ENCODE results near the gene TECTB.

TECTB gene

DNA sequence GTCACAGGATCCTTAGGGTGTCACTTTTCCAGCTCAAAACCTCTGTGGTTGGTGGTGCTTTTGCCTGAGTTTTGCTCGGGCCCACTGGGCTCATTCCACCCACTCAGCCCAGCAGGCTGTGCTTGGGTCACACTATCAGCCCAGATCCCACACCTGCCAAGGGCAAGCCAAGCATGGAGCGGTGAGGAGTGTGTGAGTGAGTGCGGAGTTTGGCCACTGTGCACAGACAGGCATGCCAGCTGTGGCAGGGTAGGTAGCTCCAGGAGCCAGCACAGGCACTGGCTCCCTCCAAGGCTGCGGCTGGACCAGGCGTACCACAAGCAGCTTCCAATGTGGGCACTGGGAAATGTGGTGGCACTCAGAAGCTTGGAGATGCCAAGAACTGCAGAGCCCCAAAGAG is 43.9 kb upstream of the TECTB start:
- Histone ChIP-seq H3K4me2 (ENCODE audit: insufficient read depth, low read length) (no peak overlapping the region), H3K4me3 (ENCODE audit: low read depth in 1 of 2, low read length in 2 of 2) (no peak overlapping the region), H3K9ac (ENCODE audit: low read depth, low read length) (no peak overlapping the region), H3K36me3 (ENCODE audit: insufficient read depth, low read length) (no peaks in the 10 kb centered on the region), H3K27me3 (ENCODE audit: insufficient read depth, low read length, poor library complexity) (no peaks in the 10 kb centered on the region), H3K9me3 (ENCODE audit: insufficient read depth, low read length, severe bottlenecking) (peaks cover 17% of the 10 kb centered on the region), H3K27ac (ENCODE audit: low read length) (no peak overlapping the region), H3K4me1 (ENCODE audit: insufficient read depth, low read length) (no peaks in the 10 kb centered on the region), H2AFZ (ENCODE audit: low read depth, low read length) (no peak overlapping the region), H4K20me1 (ENCODE audit: insufficient read depth, low read length) (no peaks in the 10 kb centered on the region), H3K79me2 (ENCODE audit: insufficient read depth, low read length) (no peaks in the 10 kb centered on the region)
- TF ChIP-seq, protein P1, sequence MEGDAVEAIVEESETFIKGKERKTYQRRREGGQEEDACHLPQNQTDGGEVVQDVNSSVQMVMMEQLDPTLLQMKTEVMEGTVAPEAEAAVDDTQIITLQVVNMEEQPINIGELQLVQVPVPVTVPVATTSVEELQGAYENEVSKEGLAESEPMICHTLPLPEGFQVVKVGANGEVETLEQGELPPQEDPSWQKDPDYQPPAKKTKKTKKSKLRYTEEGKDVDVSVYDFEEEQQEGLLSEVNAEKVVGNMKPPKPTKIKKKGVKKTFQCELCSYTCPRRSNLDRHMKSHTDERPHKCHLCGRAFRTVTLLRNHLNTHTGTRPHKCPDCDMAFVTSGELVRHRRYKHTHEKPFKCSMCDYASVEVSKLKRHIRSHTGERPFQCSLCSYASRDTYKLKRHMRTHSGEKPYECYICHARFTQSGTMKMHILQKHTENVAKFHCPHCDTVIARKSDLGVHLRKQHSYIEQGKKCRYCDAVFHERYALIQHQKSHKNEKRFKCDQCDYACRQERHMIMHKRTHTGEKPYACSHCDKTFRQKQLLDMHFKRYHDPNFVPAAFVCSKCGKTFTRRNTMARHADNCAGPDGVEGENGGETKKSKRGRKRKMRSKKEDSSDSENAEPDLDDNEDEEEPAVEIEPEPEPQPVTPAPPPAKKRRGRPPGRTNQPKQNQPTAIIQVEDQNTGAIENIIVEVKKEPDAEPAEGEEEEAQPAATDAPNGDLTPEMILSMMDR (IDR thresholded peaks at IDR 0.05; ENCODE audit: borderline replicate concordance, extremely low read depth, low read length, poor library complexity, severe bottlenecking): no peak
- TF ChIP-seq EZH2 (IDR thresholded peaks at IDR 0.05; ENCODE audit: borderline replicate concordance, low read depth, low read length, severe bottlenecking): no peak
- ATAC-seq (ENCODE audit: insufficient read depth, low read depth) (no peak), DNase-seq (no peak)

DNA sequence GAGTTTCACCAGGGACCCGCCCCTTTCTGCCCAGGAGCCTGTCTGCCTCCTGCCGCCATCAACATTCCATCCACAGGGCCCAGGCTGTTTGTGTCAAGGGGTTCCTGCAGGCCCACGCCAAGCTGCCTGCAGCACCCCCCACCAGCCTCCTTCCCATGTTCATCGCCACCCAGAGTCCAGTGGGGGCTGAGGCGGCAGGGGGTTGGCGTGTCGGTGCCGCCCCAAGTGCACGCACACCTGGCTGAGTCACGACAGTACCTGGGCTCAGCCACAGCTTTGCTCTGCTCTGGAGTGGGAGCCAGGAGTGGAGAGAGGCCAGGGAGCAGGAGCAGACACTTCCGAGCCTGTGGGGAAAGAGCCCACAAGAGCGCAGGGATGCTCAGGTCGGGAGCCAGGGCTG is 42.8 kb upstream of the TECTB start:
- TF ChIP-seq, protein P1 (IDR thresholded peaks at IDR 0.05; ENCODE audit: borderline replicate concordance, extremely low read depth, low read length, poor library complexity, severe bottlenecking): no peak
- no peak for TF ChIP-seq EZH2 (IDR thresholded peaks at IDR 0.05; ENCODE audit: borderline replicate concordance, low read depth, low read length, severe bottlenecking)
- Histone ChIP-seq H3K9me3 (ENCODE audit: insufficient read depth, low read length, severe bottlenecking) (peaks cover 17% of the 10 kb centered on the region), H2AFZ (ENCODE audit: low read depth, low read length) (no peak overlapping the region), H3K79me2 (ENCODE audit: insufficient read depth, low read length) (no peaks in the 10 kb centered on the region), H4K20me1 (ENCODE audit: insufficient read depth, low read length) (no peaks in the 10 kb centered on the region), H3K4me3 (ENCODE audit: low read depth in 1 of 2, low read length in 2 of 2) (no peak overlapping the region), H3K36me3 (ENCODE audit: insufficient read depth, low read length) (no peaks in the 10 kb centered on the region), H3K4me2 (ENCODE audit: insufficient read depth, low read length) (no peak overlapping the region), H3K27ac (ENCODE audit: low read length) (no peak overlapping the region), H3K4me1 (ENCODE audit: insufficient read depth, low read length) (no peaks in the 10 kb centered on the region), H3K9ac (ENCODE audit: low read depth, low read length) (no peak overlapping the region), H3K27me3 (ENCODE audit: insufficient read depth, low read length, poor library complexity) (no peaks in the 10 kb centered on the region)
- ATAC-seq (ENCODE audit: insufficient read depth, low read depth) (no peak), DNase-seq (no peak)

DNA sequence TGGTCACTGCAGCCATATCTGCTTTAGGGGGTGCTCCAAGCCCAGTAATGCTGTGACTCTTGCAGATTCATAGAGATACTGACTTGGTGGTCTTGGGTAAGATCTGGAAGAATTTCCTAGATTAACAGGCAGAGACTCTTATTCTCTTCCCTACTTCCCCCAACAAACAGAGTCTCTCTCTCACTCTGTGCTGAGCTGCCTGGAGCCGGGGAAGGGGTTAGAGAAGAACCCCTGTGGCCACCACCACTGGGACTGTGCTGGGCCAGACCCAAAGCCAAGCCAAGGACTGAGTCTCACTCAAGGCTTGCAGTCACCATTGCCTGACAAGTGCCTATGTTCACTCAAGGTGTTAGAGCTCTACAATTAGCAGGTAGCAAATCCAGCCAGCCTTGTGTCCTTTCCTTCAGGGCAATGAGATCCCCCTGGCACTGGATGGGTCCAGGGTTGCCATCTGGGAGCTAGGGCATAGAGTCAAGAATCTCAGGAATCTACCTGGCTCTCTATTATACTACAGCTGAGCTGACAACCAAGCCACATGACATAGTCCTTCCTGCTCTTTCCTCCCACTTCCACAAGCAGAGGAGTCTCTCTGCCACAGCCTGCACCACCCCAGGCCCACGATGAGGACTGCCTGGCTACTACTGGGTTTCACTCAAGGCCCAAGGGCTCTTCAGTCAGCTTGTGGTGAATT is 41.4 kb upstream of the TECTB start:
- no peak for DNase-seq
- ATAC-seq (ENCODE audit: insufficient read depth, low read depth): no peak
- no peaks in the 10 kb centered on the region for H4K20me1 ChIP-seq (ENCODE audit: insufficient read depth, low read length)
- peaks cover 17% of the 10 kb centered on the region for H3K9me3 ChIP-seq (ENCODE audit: insufficient read depth, low read length, severe bottlenecking)
- H3K27ac ChIP-seq (ENCODE audit: low read length): no peak overlapping the region
- no peak overlapping the region for H3K9ac ChIP-seq (ENCODE audit: low read depth, low read length)
- no peaks in the 10 kb centered on the region for H3K36me3 ChIP-seq (ENCODE audit: insufficient read depth, low read length)
- no peaks in the 10 kb centered on the region for H3K79me2 ChIP-seq (ENCODE audit: insufficient read depth, low read length)
- no peak overlapping the region for H3K4me2 ChIP-seq (ENCODE audit: insufficient read depth, low read length)
- H3K4me3 ChIP-seq (ENCODE audit: low read depth in 1 of 2, low read length in 2 of 2): no peak overlapping the region
- no peaks in the 10 kb centered on the region for H3K4me1 ChIP-seq (ENCODE audit: insufficient read depth, low read length)
- no peak for TF ChIP-seq EZH2 (IDR thresholded peaks at IDR 0.05; ENCODE audit: borderline replicate concordance, low read depth, low read length, severe bottlenecking)
- TF ChIP-seq, protein P1 (IDR thresholded peaks at IDR 0.05; ENCODE audit: borderline replicate concordance, extremely low read depth, low read length, poor library complexity, severe bottlenecking): no peak
- H3K27me3 ChIP-seq (ENCODE audit: insufficient read depth, low read length, poor library complexity): no peaks in the 10 kb centered on the region
- no peak overlapping the region for H2AFZ ChIP-seq (ENCODE audit: low read depth, low read length)

Measured in DND-41 (cell line).